Measurements from ENCODE around the gene INF2. TPM values are rescaled to one million over a fixed set of nuclear protein-coding genes. Genes with fewer than 3 reads are reported as not detected.

The INF2 gene
- total and polyA plus RNA-seq, 2 donors (not counting 3 experiments of a cell fraction or from before 2014, with no cell fraction given), result 55.3 to 124 TPM

DNA sequence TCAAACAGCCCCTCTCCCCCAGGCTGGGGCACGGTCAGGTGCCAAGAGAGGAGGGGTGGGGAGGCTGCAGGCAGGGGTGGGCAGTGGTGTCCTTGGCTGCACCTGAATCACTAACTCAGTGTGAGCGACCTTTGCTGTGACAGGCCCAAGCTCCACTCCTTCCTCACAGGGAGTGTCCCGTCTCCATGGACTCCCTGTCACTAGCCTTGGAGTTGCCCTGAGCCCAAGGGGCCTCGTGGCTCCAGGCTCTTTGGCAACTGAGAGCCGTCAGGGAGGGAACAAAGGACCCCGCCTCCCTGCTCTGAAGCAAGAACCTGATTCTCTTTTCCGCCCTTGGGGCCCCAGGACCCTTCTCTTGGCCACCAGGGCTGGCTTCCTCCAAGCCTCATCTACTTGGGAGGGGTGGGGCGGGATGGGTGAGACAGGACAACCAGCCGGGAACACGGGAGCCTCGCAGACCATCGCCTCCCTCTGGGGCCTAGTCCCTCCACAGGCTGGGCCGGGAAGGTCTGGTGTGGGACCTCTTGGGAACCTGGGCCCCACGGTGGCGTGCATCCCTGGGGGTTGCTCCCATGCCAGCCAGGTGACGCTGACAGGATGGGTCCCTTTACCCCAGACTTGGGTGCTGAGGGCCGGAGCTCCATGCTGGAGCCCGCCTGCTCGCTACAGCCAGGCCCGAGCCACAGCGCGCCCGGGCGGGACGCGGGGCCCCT lies 33.7 kb downstream of the INF2 start:
- Histone ChIP-seq H3K4me2 (ENCODE audit: insufficient read depth, low read length) (no peak overlapping the region), H3K27me3 (ENCODE audit: control insufficient read depth in 2 of 2, insufficient read depth in 2 of 2, low read length in 2 of 2) (no peaks in the 10 kb centered on the region), H3K27ac (ENCODE audit: insufficient read depth, low read depth, low read length) (no peak overlapping the region), H2AFZ (ENCODE audit: low read depth, low read length) (no peak overlapping the region), H3K4me1 (ENCODE audit: control insufficient read depth, extremely low read depth, insufficient read depth, low read length) (peaks cover 5% of the 10 kb centered on the region), H3K36me3 (ENCODE audit: control insufficient read depth in 2 of 2, extremely low read depth in 1 of 2, insufficient read depth in 2 of 2, low read length in 2 of 2) (peaks cover 0 to 8% of the 10 kb centered on the region in 2 experiments), H3K9ac (replicated peaks; ENCODE audit: extremely low read depth, insufficient read depth, low read length) (no peak overlapping the region), H3K9me3 (replicated peaks; ENCODE audit: control insufficient read depth, insufficient read depth, low read length) (no peaks in the 10 kb centered on the region), H3K79me2 (ENCODE audit: control insufficient read depth, insufficient read depth, low read length) (no peaks in the 10 kb centered on the region), H3K4me3 (replicated peaks in 1 of 3; ENCODE audit: insufficient read depth in 1 of 3, low read depth in 1 of 3, low read length in 3 of 3) (no peak overlapping the region), H3K9me1 (replicated peaks; ENCODE audit: control insufficient read depth, extremely low read depth, insufficient read depth, low read length) (no peaks in the 10 kb centered on the region), H4K20me1 (replicated peaks; ENCODE audit: control insufficient read depth, extremely low read depth, insufficient read depth, low read length) (no peaks in the 10 kb centered on the region)
- dilution Hi-C loops (cut with MboI; ENCODE audit: extremely low pct_ligation_motif_present, low sequenced_read_pairs), result no loop called here
- ChIA-PET POLR2A (no interaction called here), CTCF (interaction anchor here (0.7 to 1.6 kb wide), 4 partner anchors 9 to 32 kb away, joined by 3 to 5 read pairs (median 3); no protein-coding TSS in a partner anchor)
- no TSS peak for BruUV-seq (replicated peaks)
- DNase-seq (ENCODE audit: low read depth, low spot score) (no peak), FAIRE-seq (no peak)
- intact Hi-C loops (cut with micrococcal nuclease), result no loop called here
- TF ChIP-seq, protein P1, sequence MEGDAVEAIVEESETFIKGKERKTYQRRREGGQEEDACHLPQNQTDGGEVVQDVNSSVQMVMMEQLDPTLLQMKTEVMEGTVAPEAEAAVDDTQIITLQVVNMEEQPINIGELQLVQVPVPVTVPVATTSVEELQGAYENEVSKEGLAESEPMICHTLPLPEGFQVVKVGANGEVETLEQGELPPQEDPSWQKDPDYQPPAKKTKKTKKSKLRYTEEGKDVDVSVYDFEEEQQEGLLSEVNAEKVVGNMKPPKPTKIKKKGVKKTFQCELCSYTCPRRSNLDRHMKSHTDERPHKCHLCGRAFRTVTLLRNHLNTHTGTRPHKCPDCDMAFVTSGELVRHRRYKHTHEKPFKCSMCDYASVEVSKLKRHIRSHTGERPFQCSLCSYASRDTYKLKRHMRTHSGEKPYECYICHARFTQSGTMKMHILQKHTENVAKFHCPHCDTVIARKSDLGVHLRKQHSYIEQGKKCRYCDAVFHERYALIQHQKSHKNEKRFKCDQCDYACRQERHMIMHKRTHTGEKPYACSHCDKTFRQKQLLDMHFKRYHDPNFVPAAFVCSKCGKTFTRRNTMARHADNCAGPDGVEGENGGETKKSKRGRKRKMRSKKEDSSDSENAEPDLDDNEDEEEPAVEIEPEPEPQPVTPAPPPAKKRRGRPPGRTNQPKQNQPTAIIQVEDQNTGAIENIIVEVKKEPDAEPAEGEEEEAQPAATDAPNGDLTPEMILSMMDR (IDR thresholded peaks at IDR 0.05; ENCODE audit: extremely low read depth in 1 of 2, insufficient read depth in 1 of 2, low read depth in 1 of 2, low read length in 2 of 2), result no peak
- TF ChIP-seq GATA2 (IDR thresholded peaks at IDR 0.05; ENCODE audit: insufficient read depth, insufficient read length, low read depth, low read length), result no peak
- TF ChIP-seq, protein P2, sequence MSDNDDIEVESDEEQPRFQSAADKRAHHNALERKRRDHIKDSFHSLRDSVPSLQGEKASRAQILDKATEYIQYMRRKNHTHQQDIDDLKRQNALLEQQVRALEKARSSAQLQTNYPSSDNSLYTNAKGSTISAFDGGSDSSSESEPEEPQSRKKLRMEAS (IDR thresholded peaks at IDR 0.05; ENCODE audit: insufficient read depth, insufficient read length), result no peak

All from endothelial cell of umbilical vein (primary cell).